GM23248 (cell line): ENCODE measurements around the gene SF3B5.

Experiments used
- EZH2 ChIP-seq: fragments of 200-600 bp; sonication (generic); IDR thresholded peaks from 2 replicates; pipeline ENCODE4 v1.6.1; 2018; ENCODE audit warnings: antibody characterized with exemption, mild to moderate bottlenecking; ENCODE audit not compliant: insufficient read depth, poor library complexity, severe bottlenecking
- EZH2phosphoT487 ChIP-seq: fragments of 200-600 bp; sonication (generic); IDR thresholded peaks from 2 replicates; pipeline ENCODE4 v1.6.1; 2018; ENCODE audit warnings: antibody characterized with exemption, moderate library complexity, mild to moderate bottlenecking, low read depth; ENCODE audit not compliant: insufficient read depth

GRCh38 chr6:144129469-144129868, 34.1 kb upstream of the SF3B5 start:
- TF ChIP-seq EZH2phosphoT487 (no peak), EZH2 (no peak)
